ENCODE data around the gene FERMT1.

- TF ChIP-seq CTCF (IDR thresholded peaks at IDR 0.05) (no peak), POLR2A (IDR thresholded peaks at IDR 0.05) (no peak), EP300 (IDR thresholded peaks at IDR 0.05) (no peak)
Observed at GRCh38 chr20:6134592-6134991, 11.8 kb upstream of the FERMT1 start.

Measured in tibial nerve (tissue), 4 donors.